SU-DHL-6 (cell line): ENCODE measurements around the gene SP2.

Source experiments
- EZH2phosphoT487 ChIP-seq: fragments of 200-600 bp; sonication (generic), shearing (Covaris generic); conservative IDR thresholded peaks from 2 replicates; pipeline ENCODE4 v1.6.1; 2018; ENCODE audit warnings: mild to moderate bottlenecking, antibody characterized with exemption, low read length, moderate library complexity, mixed read lengths
- TF ChIP-seq, protein P1 (sequence below): fragments of 200-600 bp; sonication (generic); IDR thresholded peaks from one replicate; pipeline ENCODE4 v1.5.1; 2017; ENCODE audit warnings: antibody characterized with exemption, mild to moderate bottlenecking, low read length, moderate library complexity; ENCODE audit not compliant: insufficient read depth, poor library complexity, severe bottlenecking

DNA sequence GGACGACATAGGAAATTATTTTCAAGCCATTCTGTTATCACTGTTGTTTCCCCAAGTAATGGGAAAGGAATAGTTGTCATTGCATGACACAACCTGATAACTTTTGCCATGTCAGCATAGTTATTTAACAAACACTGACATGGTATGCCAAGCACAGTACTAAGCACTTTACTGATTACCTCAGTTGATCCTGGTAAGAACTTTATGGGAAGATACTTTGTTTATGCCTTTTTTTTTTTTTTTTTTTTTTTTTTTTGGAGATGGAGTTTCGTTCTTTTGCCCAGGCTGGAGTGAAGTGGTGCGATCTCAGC, 29.6 kb downstream of the SP2 start:
- TF ChIP-seq, protein P1, sequence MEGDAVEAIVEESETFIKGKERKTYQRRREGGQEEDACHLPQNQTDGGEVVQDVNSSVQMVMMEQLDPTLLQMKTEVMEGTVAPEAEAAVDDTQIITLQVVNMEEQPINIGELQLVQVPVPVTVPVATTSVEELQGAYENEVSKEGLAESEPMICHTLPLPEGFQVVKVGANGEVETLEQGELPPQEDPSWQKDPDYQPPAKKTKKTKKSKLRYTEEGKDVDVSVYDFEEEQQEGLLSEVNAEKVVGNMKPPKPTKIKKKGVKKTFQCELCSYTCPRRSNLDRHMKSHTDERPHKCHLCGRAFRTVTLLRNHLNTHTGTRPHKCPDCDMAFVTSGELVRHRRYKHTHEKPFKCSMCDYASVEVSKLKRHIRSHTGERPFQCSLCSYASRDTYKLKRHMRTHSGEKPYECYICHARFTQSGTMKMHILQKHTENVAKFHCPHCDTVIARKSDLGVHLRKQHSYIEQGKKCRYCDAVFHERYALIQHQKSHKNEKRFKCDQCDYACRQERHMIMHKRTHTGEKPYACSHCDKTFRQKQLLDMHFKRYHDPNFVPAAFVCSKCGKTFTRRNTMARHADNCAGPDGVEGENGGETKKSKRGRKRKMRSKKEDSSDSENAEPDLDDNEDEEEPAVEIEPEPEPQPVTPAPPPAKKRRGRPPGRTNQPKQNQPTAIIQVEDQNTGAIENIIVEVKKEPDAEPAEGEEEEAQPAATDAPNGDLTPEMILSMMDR = no peak
- no peak for TF ChIP-seq EZH2phosphoT487
